Right lung (tissue), 5 donors: Measurements from ENCODE around the gene SERP2. TPM values are rescaled to one million over a fixed set of nuclear protein-coding genes. Genes with fewer than 3 reads are reported as not detected.

Experiments used
- DNase-seq, 2 donors: peaks; one replicate each; pipeline ENCODE4 v3.0.0-alpha.2; 2013
- polyA plus RNA-seq, 5 donors: library from polyadenylated mRNA; unstranded; fragments of 120-200 nt; gene quantifications; one replicate each; pipeline versions ENCODE4 v1.2.1 to v1.2.3, GENCODE V29; 2013; ENCODE audit warnings: inconsistent platforms in 1 of 5, low replicate concordance in 1 of 5; ENCODE audit not compliant: insufficient read length in 5 of 5, insufficient read depth in 1 of 5

Gene SERP2
- polyA plus RNA-seq, 5 donors: 8.4 to 10.8 (median 9.6) TPM

DNA sequence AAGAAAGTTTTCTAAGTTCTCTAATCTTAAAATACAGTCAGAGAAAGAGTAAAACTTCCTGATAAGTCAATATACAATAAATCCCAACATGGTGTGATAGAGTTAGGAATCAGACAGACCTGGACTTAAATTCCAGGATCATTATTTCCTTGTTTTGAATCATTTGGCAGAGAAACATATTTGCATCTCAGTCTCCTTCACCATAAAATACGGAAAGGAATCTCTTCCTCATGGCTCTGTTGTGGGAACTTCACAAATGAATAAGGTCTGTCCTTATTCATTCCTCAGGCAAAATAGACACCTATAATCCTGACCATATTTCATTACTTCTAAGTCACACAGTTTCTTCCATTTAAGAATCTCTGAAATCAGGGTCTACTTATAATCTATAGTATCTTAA lies 19.3 kb upstream of the SERP2 start:
- DNase-seq: no peak

DNA sequence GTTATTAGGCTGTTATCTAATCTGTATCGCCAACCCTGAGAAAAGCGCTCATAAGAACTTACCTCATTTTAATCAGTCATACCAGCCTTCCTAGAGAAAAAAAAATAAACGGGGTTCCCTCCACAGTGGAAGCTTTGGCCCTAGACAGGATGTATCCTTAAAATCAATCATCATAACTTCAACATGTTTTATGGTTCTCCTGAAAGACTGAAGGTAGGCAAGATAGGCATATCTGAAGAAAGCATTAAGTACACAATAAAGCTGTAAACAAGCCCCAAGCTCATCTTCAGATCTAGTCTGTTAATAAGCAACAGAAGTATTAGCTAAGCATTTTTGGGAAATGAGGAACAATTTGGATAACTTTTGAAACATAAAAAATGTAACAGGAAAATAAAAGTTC lies 18.7 kb upstream of the SERP2 start:
- no peak for DNase-seq

DNA sequence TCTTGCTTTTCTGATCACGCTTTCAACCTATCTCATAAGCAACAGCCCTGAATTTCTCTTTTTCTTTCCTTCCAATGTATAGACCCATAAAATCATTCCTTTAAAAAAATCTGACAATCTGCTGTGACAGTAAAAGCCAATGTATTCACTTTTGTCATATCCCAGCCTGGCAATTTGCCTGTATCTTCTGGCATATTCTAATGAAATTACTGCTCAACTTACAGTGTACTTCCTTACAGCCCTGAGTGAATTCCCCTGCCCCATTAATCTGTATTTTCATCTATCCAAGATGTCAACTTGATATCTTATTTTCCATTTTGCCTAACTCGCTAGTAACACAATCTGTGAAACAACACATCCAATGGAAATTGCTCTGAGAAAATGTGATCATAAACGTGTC lies 18.0 kb upstream of the SERP2 start:
- no peak for DNase-seq

DNA sequence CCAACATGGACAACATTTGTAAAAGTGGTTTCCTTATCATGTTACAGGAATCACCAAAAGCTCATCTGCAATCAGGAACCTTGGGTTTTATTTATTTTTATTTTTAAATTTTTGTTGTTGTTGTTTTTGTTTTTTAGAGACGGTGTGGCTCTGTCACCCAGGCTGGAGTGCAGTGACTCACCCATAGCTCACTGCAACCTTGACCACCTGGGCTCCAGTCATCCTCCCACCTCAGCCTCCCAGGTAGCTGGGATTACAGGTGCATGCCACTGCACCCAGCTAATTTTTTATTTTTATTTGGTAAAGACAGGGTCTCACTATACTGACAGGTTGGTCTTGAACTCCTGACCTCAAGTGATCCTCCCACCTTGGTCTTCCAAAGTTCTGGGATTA lies 13.6 kb upstream of the SERP2 start:
- no peak for DNase-seq

DNA sequence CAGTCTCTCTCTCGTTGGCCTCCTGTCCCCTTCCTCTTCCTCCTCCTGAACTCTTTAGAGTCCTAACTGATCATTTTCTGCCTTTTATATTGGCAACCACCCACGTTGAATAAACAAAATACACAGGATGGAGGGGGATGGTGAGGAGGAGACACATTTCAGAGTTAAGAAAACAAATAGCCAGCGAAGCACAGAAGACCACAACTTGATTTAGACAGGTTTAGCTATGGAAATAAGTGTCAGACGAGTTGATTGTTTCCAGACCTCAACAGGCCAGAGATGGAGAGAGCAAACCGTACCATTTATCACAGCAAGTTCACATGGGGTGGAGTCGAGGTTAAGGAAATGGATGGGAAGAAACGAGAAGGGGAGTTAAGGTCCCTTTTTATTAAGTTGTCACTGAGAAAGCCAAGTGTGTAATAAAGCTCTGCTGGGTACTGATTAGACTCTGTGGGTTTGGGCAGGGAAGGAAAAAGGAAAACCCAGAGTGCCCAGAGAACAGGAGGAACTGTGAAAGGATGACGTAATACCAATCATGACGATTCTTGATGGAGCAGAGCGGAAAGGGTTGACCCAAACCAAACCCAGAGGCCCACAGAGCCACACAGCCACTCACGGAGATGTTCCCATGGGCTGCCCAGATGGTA lies 11.1 kb upstream of the SERP2 start:
- no peak for DNase-seq

DNA sequence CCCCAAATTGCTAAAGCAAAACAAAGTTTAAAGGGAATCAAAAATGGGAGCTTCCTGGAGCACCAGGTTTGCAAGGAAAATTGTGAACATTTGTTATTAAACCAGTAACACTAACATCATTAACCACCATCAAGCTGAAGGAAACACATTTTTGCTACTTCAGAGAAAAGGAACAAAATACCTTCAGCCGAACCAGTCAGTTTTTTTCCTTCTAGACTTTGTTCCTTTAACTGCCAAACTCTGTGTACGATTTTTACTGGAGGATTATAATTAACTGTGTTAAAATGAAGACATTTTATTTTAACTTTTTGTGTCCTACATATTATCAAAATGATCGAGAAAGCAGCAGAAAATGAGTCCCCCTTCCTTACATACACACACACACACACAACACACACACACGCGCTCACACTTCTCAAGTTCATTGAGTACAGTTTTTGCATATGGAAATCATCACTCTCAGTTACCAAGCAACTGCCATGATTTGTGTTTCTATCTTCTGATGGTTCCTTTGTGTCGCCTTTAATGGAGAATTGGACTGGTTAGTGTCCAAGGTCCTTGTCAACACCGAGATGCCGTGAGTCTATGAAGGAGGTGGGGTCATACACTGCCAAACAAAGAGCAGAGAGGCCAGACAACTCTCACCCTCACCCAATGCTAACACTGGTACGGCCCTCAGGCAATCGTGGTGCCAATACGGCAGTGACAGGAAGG lies 9.8 kb upstream of the SERP2 start:
- no peak for DNase-seq

DNA sequence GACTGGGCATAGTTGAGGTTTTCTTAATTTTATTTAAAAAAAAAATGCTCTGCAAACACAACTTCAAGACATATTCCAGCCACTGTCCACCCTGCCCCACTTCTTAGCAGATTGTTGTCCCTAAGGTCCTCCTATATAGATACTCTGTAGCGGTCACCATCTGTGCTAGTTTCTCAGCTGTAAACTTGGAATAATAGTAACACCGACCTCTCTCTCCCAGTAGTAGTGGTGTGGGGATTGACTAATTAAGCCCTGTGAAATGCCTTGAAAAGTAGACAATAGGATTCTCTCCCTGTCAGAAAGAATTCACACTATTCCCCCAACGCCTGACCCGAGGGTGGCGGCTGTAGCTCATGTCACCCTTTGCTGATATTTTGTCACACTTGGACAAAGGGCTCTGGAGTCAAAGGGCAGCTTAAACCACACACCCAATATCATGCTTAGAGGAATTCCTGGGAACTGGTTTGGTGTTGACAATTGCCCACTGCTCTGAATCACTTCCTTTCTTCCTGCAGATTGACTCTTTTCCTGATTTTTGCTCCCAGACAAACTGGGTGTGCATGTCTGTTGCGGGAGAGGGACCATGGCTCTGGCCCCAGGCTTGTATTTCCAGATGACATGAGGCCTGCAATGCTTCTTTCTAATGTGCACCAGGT lies 9.2 kb upstream of the SERP2 start:
- no peak for DNase-seq

DNA sequence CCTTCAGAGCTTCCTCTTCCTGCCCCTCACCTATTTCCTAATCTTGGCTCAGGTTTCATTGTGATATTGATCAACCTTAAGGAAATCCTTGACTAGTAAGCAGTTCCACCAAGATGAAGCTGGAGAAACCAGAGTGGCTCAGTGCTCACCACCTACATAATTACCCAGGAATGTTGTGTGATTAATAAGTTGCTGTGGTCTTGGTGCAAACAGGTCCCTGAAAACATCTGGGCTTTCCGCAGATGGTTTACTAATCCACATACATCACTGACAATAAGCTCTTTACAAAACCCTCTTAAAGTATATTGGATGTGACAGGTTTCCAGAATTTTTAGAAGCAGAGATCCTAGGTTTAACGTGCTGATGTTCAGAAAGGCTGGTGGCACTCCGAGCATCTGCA lies 8.6 kb upstream of the SERP2 start:
- DNase-seq: no peak

DNA sequence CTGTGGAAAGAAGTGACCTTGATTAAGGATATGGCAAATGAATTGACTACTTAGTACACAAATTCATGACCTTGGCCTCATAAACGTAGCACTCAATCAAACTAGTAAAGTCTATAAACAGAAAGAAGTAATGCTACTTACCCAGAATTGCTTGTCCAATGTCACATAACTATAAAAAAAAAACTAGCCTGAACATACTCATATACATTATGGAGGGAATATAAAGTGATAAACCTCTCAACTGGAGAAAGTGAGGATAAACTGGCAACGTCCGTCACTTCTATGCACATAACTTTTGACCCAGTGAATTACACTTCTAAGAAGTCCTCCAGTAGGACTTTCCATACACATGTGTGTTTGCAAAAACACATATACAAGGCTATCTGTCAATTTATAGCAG lies 7.7 kb upstream of the SERP2 start:
- no peak for DNase-seq

DNA sequence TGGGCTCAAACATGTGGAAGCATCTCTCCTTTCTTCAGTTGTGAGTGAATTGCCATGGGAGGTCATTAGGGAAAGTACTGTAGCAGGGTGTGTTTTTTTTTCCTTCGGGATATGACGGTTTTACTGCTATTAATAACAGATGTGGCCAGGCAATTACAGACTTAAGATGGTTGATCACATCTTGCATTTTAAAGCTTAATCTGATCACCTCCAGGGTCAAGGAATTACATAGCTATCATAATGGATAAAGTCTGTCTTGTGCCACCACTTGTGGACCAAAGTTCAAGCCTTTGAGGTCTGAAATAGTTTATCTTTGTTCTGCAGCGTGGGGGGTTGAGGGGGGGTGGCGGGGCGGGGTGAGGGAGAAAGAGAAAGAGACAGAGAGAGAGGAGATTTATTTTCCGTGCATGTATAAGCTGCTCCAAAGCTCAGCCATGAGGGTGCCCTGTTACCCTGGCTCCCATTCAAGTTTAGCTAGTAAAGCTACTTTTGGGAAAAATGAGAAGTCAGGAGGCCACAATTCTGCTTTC lies 5.5 kb upstream of the SERP2 start:
- DNase-seq: no peak

DNA sequence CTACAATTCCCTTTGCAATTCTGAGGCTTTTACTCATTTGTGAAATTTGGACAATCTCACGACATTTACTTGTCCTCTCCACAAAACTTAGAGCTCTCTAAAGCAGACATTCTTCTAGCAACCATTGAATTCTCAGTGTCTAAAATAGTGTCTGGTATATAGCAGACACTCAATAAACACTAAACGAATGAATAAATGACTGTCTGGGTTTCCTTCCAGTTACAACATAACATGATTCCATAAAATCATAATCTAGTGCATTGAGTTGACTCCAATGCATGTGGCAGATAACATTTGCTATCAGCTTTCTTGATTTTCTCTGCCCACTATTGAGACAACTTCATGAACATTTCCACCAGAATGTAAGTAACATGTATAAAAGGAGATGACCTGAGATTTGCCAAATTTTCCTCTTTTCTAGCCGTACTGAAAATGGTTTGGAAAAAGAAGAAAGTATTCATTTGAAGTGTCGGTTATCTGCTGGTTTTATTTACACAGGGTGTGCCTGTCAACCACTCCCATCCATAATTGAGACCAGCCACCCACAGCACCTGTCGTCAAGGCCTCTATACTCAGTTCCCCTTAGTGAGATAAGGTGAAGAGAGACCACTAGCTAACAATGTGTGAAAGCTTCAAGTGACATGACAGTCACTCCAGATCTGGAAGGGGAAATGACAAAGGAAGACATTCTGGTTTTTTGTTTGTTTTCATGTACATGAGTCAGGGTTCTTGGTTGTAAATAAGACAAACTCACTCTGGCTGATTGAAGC lies 4.8 kb upstream of the SERP2 start:
- no peak for DNase-seq

DNA sequence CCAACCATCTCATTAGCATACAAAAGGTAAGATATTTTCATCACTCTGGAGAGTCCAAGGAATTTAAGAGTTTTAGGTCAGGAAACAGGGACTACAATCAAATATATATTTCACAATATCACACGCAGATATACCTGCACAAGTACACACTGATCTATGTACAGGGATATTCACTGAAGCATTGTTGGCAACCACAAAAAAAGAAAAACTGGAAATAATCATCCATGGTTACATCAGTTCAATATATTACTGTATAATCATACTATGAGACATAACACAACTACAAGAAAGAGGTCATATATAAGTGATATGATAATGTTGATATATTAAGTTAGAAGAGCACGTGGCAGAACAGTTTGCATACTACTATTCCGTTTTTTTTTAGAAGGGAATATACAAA lies 2.2 kb upstream of the SERP2 start:
- DNase-seq: no peak

DNA sequence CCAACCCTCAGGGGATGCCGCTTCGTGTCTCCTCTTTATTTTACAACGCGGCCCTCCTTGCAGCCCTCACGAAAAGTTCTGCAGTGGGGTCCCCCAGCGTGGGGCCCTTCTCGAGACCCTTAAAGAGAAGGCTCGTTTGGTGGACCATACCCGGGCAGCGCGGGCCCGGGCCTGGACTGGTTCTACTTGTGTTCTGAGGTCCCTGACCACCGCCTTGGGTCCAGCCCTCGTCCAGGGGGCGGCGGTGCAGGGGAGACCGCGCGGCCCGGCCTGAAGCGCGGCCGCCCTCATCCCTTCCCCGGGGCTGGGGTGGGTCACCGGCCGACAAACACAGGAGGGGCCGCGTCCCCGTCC lies 400 bp upstream of the SERP2 start:
- no peak for DNase-seq

DNA sequence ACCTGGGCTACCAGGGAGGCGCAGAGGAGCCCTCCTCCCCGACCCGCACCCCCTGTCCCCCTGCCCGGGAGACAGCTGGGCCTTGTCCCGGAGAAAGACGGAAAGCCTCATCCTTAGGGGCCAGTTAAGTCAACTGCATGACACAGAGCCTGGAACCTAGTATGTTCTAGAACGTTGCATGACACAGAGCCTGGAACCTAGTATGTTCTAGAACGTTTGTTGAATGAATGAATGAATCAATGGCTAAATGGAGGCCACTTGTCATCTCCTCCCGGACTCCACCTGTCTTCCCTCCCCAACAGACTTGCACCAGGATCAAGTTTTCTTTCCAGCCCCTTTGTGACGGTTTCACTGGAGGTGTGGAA lies 706 bp downstream of the SERP2 start:
- DNase-seq: no peak

DNA sequence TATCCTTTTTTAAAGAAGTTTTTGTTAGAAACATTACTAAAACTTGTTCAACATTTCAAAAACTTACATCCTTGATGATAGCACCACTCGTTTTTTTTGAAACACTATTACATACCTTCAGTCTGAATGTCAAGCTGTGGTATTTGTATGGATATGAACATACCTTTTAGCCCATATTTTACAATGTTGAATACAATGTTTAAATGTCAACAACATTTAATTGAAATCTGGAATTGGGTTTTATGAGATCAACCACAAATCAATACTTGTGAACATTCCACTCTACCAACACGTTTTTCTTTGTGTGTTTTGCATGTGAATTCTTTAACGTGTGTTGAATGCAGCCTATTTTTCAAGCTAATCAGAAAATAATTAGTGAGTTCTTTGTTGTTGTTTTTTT lies 4.7 kb downstream of the SERP2 start:
- no peak for DNase-seq

DNA sequence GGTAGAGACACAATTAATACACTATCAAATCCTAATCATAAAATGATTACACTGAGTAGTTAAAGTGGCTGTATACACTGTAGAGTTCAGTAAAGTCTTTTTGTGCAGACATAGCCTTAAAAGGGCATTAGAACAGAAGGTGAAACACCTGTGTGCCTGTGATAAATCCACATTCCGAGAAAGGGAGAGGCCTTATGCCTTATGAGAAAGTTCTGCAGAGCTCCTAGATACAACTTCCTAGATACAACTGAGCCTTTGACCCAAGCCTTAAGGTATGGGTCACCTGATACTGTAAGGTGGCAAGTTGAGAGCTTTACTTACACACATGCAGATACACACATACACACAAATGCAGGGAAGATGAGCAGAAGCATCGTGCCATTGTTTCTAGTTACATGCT lies 6.3 kb downstream of the SERP2 start:
- no peak for DNase-seq

DNA sequence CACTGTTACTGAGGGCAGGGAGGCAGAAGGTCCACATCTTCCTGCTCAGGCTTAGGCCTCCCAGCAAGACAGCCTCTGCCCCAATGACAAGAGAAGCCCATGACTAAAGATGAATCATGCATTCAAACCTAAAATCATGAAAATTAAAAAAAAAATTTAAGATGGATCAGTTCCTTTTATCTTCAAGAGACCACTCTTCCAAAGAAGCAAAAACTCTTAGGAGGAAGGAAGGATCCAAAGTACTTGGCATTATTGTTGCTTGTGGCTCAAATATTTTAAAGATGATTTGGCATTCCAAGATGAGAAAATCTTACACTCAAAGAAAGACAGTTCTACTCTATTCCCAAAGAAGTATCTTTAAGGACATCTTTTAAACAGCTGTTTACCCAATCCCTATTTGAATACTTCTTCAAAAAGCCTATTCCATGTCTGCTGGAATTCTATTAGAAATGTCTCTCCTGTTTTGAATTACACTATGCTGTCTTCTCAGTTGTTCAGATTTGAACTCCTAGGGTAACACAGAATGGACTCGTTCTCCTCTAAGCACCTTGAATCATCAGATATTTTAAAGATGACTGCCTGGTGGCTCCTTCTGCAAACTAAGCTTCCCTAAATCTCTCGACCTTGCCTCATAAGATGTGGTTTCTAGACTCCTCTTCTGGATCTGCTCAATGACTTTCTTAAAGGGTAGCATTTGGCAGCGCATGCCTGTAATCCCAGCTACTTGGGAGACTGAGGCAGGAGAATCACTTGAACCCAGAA lies 7.0 kb downstream of the SERP2 start:
- DNase-seq: no peak

DNA sequence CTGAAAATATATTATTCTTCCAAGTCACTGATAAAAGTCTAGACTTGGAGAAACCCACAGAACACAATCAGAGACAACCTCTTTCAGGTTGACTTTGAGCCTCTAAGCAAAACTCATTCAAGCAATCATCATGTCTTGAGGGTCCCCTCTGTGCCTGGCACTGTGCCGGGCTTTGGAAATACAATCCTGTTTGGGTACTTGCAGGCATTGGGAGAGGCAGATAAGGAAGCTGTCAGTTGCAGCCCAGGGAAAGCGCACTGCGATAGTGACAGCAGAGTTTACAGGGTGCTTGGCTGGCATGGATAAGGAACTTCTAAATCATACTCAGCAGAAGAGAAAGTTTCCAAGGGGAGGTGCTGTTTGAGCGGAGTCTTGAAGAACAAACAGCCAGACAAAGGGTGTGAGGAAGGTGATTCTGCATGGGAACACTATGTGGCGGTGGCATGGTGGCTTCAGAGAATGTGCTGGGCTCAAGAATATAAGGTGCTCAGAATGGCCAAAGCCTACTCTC lies 9.1 kb downstream of the SERP2 start:
- no peak for DNase-seq

DNA sequence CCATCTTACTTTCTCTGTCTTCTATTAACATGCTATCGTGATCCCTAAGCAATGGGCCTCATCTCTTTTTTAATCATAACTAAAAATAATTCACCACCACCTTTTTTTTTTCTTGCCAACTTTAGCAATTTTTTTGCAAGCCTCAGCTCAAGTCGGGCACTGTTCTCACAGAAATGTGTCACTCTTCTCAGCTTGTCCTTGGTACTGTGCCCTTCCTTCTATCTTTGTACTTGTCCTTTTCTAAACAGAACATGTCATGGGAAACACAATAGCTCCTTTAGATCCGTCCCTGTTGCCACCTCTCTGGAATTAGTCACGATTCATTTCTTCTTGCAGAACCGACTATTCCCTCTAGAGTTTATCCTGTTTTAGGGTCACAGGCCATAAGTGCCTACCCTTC lies 10.3 kb downstream of the SERP2 start:
- DNase-seq: no peak

DNA sequence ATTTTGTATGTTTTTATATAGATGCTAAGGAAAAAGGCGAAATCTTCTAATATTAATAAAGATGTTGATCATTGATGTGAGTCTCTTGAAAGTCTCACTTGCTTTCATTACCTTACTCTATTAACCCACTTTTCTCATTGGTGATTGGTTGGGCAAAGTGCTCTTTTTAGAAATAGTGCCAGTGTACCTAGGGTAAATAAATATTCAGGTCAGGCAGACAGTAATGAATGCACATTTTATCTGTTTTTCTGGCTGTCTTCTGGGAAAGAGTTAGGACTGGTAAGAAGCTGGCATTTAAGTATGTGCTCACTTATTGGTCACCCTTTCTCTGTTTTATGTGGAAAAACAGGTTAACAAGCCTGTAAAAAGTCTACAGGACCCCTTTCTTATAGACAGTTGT lies 11.2 kb downstream of the SERP2 start:
- no peak for DNase-seq

DNA sequence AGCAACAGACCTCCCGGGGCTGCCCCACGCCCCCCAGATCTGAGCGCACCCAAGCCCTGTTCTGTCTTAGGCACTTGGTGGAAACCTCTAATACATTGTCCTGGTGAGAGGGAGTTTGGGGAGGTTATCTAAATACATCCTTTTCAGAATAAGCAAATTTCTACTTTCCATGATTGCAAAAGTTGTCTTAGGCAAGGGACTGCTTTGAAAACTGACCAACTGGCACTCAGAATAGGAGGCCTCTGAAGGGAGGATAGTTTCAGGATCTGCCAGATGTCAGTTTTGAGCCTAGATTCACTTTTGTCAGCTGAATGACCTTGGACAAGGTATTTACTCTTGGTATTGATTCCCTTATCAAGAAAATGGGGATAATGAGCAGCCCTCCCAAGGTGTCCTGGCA lies 11.8 kb downstream of the SERP2 start:
- no peak for DNase-seq

DNA sequence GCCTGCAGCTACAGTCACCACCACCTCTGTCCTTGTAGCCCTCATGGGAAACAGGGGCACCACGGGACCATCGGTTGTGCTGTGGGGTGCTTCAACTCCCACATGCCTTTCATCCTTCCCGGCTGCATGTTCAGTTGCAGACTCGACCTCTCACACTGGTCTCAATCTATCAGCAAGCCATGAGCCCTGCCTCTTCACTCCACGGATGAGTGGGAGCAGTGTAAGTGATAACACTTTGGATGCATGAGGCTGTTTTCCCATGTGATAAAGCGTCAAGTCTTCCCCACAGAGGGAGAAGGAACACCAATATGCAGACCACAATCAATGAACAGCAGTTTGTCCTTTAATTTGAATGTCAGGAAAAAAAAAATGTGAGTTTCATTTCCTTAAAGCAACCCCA lies 12.2 kb downstream of the SERP2 start:
- DNase-seq: no peak
